ENCODE measurements around the gene C10orf95. TPM values are rescaled to one million over a fixed set of nuclear protein-coding genes. Genes with fewer than 3 reads are reported as not detected.
"Not testable (repeated sequence)": the region's sequence is repeated elsewhere in the genome, so short reads cannot be mapped to it uniquely, and the experiment has no call there.

C10orf95 gene
- polyA plus RNA-seq, 2 of the 4 experiments (the other 2 are of a cell fraction) = 0.12 to 0.13 TPM

DNA sequence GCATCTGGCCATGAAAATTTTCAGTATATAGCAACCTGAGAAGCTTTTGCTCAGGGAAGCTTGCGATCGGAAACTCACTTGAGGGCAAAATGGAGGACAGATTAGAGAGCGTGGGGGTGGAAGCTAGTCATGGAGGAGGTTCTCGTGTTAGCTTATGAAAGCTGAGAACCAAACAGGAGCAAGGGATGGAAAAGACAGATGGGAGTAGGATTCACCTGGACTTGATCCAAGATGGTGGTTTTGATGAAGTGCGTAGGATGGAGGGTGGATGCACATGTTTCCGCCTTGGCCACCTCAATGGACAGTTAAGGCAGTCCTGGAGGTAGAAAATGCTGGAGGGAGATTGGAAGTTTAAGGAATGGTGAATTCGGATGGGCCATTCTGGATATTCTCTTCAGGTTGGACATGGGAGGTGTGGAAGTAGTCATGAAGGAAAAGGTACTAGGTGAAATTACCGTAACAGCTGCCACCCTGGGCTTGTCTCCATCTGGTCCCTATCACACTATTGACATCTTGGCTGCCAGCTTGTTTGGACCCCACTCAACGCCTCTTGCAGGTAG, 6.3 kb upstream of the C10orf95 start:
- no peak for TF ChIP-seq SMC3 (IDR thresholded peaks at IDR 0.05)
- TF ChIP-seq, protein P1, sequence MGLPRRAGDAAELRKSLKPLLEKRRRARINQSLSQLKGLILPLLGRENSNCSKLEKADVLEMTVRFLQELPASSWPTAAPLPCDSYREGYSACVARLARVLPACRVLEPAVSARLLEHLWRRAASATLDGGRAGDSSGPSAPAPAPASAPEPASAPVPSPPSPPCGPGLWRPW (IDR thresholded peaks at IDR 0.05) = no peak
- TF ChIP-seq ZFP36 (IDR thresholded peaks at IDR 0.05; ENCODE audit: borderline replicate concordance, partially characterized antibody) = no peak
- TF ChIP-seq SREBF2 (IDR thresholded peaks at IDR 0.05) = no peak
- TF ChIP-seq, protein P2, sequence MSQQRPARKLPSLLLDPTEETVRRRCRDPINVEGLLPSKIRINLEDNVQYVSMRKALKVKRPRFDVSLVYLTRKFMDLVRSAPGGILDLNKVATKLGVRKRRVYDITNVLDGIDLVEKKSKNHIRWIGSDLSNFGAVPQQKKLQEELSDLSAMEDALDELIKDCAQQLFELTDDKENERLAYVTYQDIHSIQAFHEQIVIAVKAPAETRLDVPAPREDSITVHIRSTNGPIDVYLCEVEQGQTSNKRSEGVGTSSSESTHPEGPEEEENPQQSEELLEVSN (IDR thresholded peaks at IDR 0.05; ENCODE audit: borderline replicate concordance, low read depth) = no peak
- TF ChIP-seq POLR2A (IDR thresholded peaks at IDR 0.05; ENCODE audit: low read length) = no peak
- TF ChIP-seq JUN (IDR thresholded peaks at IDR 0.05) = no peak
- TF ChIP-seq MAZ (IDR thresholded peaks at IDR 0.05; ENCODE audit: borderline replicate concordance, low read depth, low read length) = no peak
- no peak for TF ChIP-seq ATOH8 (CRISPR knock-in tag; IDR thresholded peaks at IDR 0.05; ENCODE audit: low read depth)
- no peak for TF ChIP-seq FOSL2 (IDR thresholded peaks at IDR 0.05)
- no peak for TF ChIP-seq FOSL2 (CRISPR knock-in tag; IDR thresholded peaks at IDR 0.05)
- no peak for TF ChIP-seq KDM1A (IDR thresholded peaks at IDR 0.05; ENCODE audit: low read depth)
- no peak for TF ChIP-seq KDM5A (IDR thresholded peaks at IDR 0.05)
- no peak for TF ChIP-seq CBX8 (IDR thresholded peaks at IDR 0.05)
- TF ChIP-seq HOXB5 (CRISPR knock-in tag; IDR thresholded peaks at IDR 0.05) = no peak
- TF ChIP-seq, protein P3, sequence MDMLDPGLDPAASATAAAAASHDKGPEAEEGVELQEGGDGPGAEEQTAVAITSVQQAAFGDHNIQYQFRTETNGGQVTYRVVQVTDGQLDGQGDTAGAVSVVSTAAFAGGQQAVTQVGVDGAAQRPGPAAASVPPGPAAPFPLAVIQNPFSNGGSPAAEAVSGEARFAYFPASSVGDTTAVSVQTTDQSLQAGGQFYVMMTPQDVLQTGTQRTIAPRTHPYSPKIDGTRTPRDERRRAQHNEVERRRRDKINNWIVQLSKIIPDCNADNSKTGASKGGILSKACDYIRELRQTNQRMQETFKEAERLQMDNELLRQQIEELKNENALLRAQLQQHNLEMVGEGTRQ (IDR thresholded peaks at IDR 0.05) = no peak
- no peak for TF ChIP-seq EHF (CRISPR knock-in tag; IDR thresholded peaks at IDR 0.05)
- H3K9me3 ChIP-seq = no peaks in the 10 kb centered on the region
- no peak overlapping the region for H3K4me2 ChIP-seq
- DNase-seq (ENCODE audit: low read depth in 1 of 2, low spot score in 1 of 2) (no peak), ATAC-seq (no peak), FAIRE-seq (no peak)
- ChIA-PET CTCF (interaction anchor here (1.4 to 10.9 kb wide), 4 partner anchors 20 to 64 kb away, joined by 4 to 84 read pairs (median 6); no protein-coding TSS in a partner anchor), POLR2A (no interaction called here)
- H3K27ac ChIP-seq = no peak overlapping the region
- peaks cover 50% of the 10 kb centered on the region for H3K4me1 ChIP-seq
- no peak overlapping the region for H3K4me3 ChIP-seq
- whole genome bisulfite sequencing (ENCODE audit: missing lambda C conversion rate) = 91% methylated on average over 9 of the region's 9 CpGs

DNA sequence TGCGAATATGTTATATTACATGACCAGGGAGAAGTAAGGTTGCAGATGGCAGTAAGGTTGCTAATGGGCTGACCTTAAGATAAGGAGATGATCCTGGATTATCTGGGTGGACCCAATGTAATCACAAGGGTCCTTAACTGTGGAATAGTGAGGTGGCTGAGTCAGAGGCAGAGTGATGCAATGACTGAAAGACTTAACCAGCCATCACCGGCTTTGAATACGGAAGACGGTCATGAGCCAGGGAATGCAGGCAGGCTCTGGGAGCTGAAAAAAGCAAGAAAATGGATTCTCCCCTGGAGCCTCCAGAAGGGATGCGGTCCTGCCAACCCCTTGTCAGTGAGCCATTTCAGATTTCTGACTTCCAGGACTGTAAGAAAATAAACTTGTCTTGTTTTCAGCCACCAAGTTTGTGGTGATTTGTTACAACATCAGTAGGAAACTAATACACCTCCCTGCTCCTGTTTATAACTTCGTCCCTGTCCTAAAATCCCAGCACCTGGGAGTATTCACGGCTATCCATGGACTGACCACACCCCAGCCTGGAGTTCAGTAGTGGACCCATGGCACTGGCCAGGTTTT, 4.6 kb upstream of the C10orf95 start:
- FAIRE-seq = no peak
- DNase-seq (ENCODE audit: low read depth in 1 of 2, low spot score in 1 of 2) = peak in 1 of 2 experiments; percentile 63
- no peaks in the 10 kb centered on the region for H3K9me3 ChIP-seq
- H3K4me3 ChIP-seq = no peak overlapping the region
- WGBS (ENCODE audit: missing lambda C conversion rate) = 59% methylated on average over 7 of the region's 7 CpGs
- POLR2A ChIA-PET = interaction anchor here (0.9 kb wide), 1 partner anchor 46 kb away, joined by 3 read pairs; the partner anchor contains the start of gene ACTR1A
- CTCF ChIA-PET = interaction anchor here (0.6 to 10.9 kb wide), 3 partner anchors 22 to 136 kb away, joined by 3 to 84 read pairs (median 7); no protein-coding TSS in a partner anchor
- peak overlapping the region; percentile 58 to 83 for H3K27ac ChIP-seq
- peak; percentile 53 to 69; a peak in 5 of 6 replicates for ATAC-seq
- peaks cover 54% of the 10 kb centered on the region for H3K4me1 ChIP-seq
- peak overlapping the region; percentile 46 for H3K4me2 ChIP-seq
- TF ChIP-seq CEBPB (IDR thresholded peaks at IDR 0.05) = peak; percentile 66 to 87
- TF ChIP-seq, protein P1 (IDR thresholded peaks at IDR 0.05) = no peak
- TF ChIP-seq NFE2L2 (conservative IDR thresholded peaks at IDR 0.05; ENCODE audit: low read length) = no peak
- 0 out of 2 replicates have a peak, but pooled peaks have one; percentile 14 for TF ChIP-seq FOSL2 (IDR thresholded peaks at IDR 0.05)
- TF ChIP-seq FOSL2 (CRISPR knock-in tag; IDR thresholded peaks at IDR 0.05) = peak; percentile 56

- DNase-seq (ENCODE audit: low read depth in 1 of 2, low spot score in 1 of 2); H3K4me3 ChIP-seq; POLR2A ChIA-PET; FAIRE-seq; H3K9me3 ChIP-seq; ATAC-seq: not testable (repeated sequence)
- H3K4me2 ChIP-seq = peak overlapping the region; percentile 46; the same call in 2 of the 3 replicates
- 82% methylated on average over 13 of the region's 13 CpGs for WGBS (ENCODE audit: missing lambda C conversion rate)
- CTCF ChIA-PET = interaction anchor here (0.6 kb wide), 1 partner anchor 137 kb away, joined by 3 read pairs; no protein-coding TSS in a partner anchor
- H3K4me1 ChIP-seq = peaks cover 51% of the 10 kb centered on the region
- H3K27ac ChIP-seq = peak overlapping the region; percentile 58 to 83
Measured at GRCh38 chr10:102454662-102455487, 3.5 kb upstream of the C10orf95 start.

All from A549 (cell line).